ENCODE results near the gene CHN2.

Gene CHN2

GRCh38 chr7:29275018-29275318 lies 80.4 kb downstream of the CHN2 start:
- H3K4me3 ChIP-seq (ENCODE audit: low read depth, low read length), result no peak overlapping the region
- H3K4me1 ChIP-seq (ENCODE audit: control insufficient read depth, insufficient read depth, low read length), result peaks cover 30% of the 10 kb centered on the region
- no peaks in the 10 kb centered on the region for H3K36me3 ChIP-seq (ENCODE audit: control insufficient read depth, insufficient read depth, low read length)
- H3K9me3 ChIP-seq (ENCODE audit: control insufficient read depth, insufficient read depth, low read length), result no peaks in the 10 kb centered on the region
- H3K27me3 ChIP-seq (ENCODE audit: control insufficient read depth, insufficient read depth, low read length), result no peaks in the 10 kb centered on the region
- no peak overlapping the region for H3K9ac ChIP-seq (ENCODE audit: low read depth, low read length)
- no peak overlapping the region for H3K27ac ChIP-seq (ENCODE audit: low read depth, low read length)

GRCh38 chr7:29275493-29275892 lies 80.9 kb downstream of the CHN2 start:
- Histone ChIP-seq H3K36me3 (ENCODE audit: control insufficient read depth, insufficient read depth, low read length) (no peaks in the 10 kb centered on the region), H3K4me1 (ENCODE audit: control insufficient read depth, insufficient read depth, low read length) (peaks cover 30% of the 10 kb centered on the region), H3K9me3 (ENCODE audit: control insufficient read depth, insufficient read depth, low read length) (no peaks in the 10 kb centered on the region), H3K27me3 (ENCODE audit: control insufficient read depth, insufficient read depth, low read length) (no peaks in the 10 kb centered on the region), H3K27ac (ENCODE audit: low read depth, low read length) (no peak overlapping the region), H3K9ac (ENCODE audit: low read depth, low read length) (no peak overlapping the region), H3K4me3 (ENCODE audit: low read depth, low read length) (no peak overlapping the region)

GRCh38 chr7:29276199-29276598 lies 81.6 kb downstream of the CHN2 start:
- no peak overlapping the region for H3K4me3 ChIP-seq (ENCODE audit: low read depth, low read length)
- no peaks in the 10 kb centered on the region for H3K27me3 ChIP-seq (ENCODE audit: control insufficient read depth, insufficient read depth, low read length)
- no peaks in the 10 kb centered on the region for H3K9me3 ChIP-seq (ENCODE audit: control insufficient read depth, insufficient read depth, low read length)
- H3K9ac ChIP-seq (ENCODE audit: low read depth, low read length), result no peak overlapping the region
- peaks cover 27% of the 10 kb centered on the region for H3K4me1 ChIP-seq (ENCODE audit: control insufficient read depth, insufficient read depth, low read length)
- no peaks in the 10 kb centered on the region for H3K36me3 ChIP-seq (ENCODE audit: control insufficient read depth, insufficient read depth, low read length)
- H3K27ac ChIP-seq (ENCODE audit: low read depth, low read length), result no peak overlapping the region

GRCh38 chr7:29276806-29277205 lies 82.2 kb downstream of the CHN2 start:
- H3K4me3 ChIP-seq (ENCODE audit: low read depth, low read length), result no peak overlapping the region
- peaks cover 22% of the 10 kb centered on the region for H3K4me1 ChIP-seq (ENCODE audit: control insufficient read depth, insufficient read depth, low read length)
- no peaks in the 10 kb centered on the region for H3K27me3 ChIP-seq (ENCODE audit: control insufficient read depth, insufficient read depth, low read length)
- H3K9me3 ChIP-seq (ENCODE audit: control insufficient read depth, insufficient read depth, low read length), result no peaks in the 10 kb centered on the region
- H3K36me3 ChIP-seq (ENCODE audit: control insufficient read depth, insufficient read depth, low read length), result no peaks in the 10 kb centered on the region
- no peak overlapping the region for H3K27ac ChIP-seq (ENCODE audit: low read depth, low read length)
- no peak overlapping the region for H3K9ac ChIP-seq (ENCODE audit: low read depth, low read length)

- Histone ChIP-seq H3K4me1 (ENCODE audit: control insufficient read depth, insufficient read depth, low read length) (peaks cover 24% of the 10 kb centered on the region), H3K27ac (ENCODE audit: low read depth, low read length) (no peak overlapping the region)
Observed at GRCh38 chr7:29277436-29278215, 83.1 kb downstream of the CHN2 start.

GRCh38 chr7:29278337-29279069 lies 83.9 kb downstream of the CHN2 start:
- no peaks in the 10 kb centered on the region for H3K9me3 ChIP-seq (ENCODE audit: control insufficient read depth, insufficient read depth, low read length)
- no peaks in the 10 kb centered on the region for H3K27me3 ChIP-seq (ENCODE audit: control insufficient read depth, insufficient read depth, low read length)
- H3K4me1 ChIP-seq (ENCODE audit: control insufficient read depth, insufficient read depth, low read length), result peaks cover 29% of the 10 kb centered on the region
- no peak overlapping the region for H3K27ac ChIP-seq (ENCODE audit: low read depth, low read length)
- no peaks in the 10 kb centered on the region for H3K36me3 ChIP-seq (ENCODE audit: control insufficient read depth, insufficient read depth, low read length)
- no peak overlapping the region for H3K9ac ChIP-seq (ENCODE audit: low read depth, low read length)
- no peak overlapping the region for H3K4me3 ChIP-seq (ENCODE audit: low read depth, low read length)

More at GRCh38 chr7:29277436-29278215, 83.1 kb downstream of the CHN2 start:
- H3K4me3 ChIP-seq (ENCODE audit: low read depth, low read length), result no peak overlapping the region
- H3K36me3 ChIP-seq (ENCODE audit: control insufficient read depth, insufficient read depth, low read length), result no peaks in the 10 kb centered on the region
- no peaks in the 10 kb centered on the region for H3K9me3 ChIP-seq (ENCODE audit: control insufficient read depth, insufficient read depth, low read length)
- H3K27me3 ChIP-seq (ENCODE audit: control insufficient read depth, insufficient read depth, low read length), result no peaks in the 10 kb centered on the region
- H3K9ac ChIP-seq (ENCODE audit: low read depth, low read length), result no peak overlapping the region

- Histone ChIP-seq H3K27ac (ENCODE audit: low read depth, low read length) (no peak overlapping the region), H3K27me3 (ENCODE audit: control insufficient read depth, insufficient read depth, low read length) (no peaks in the 10 kb centered on the region), H3K4me1 (ENCODE audit: control insufficient read depth, insufficient read depth, low read length) (peaks cover 7% of the 10 kb centered on the region; the same call in 1 of the 2 replicates), H3K9me3 (ENCODE audit: control insufficient read depth, insufficient read depth, low read length) (no peaks in the 10 kb centered on the region), H3K9ac (ENCODE audit: low read depth, low read length) (no peak overlapping the region), H3K36me3 (ENCODE audit: control insufficient read depth, insufficient read depth, low read length) (no peaks in the 10 kb centered on the region), H3K4me3 (ENCODE audit: low read depth, low read length) (no peak overlapping the region)
Observed at GRCh38 chr7:29281782-29282541, 87.4 kb downstream of the CHN2 start.

DNA sequence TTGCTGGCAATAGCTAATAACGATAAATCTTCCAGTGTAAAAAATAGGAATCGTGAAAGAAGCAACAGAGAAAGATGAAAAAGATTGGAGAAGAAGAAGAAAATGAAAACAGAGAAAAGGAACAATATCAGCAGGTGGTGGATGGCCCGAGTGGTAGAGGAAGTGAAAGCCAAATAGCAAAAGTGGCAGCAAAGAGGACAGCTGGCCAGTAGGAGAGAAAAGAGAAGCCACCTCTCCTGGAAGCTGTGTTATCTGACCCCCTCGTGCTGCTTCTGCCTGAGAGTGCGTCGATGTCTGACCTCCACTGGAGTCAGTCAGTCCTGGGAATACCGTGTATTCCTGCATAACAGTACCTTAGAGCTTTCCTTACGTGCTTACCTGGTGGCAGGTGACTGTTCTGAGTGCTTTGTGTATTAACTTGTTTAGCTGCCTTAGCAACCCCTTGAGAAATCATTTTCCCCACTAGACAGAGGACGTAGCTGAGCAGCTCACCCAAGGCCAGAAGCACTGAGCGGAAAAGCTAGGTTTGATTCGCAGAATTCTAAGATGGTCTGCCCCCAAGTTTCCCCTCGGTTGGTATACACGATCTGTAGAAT lies 88.3 kb downstream of the CHN2 start:
- Histone ChIP-seq H3K9me3 (ENCODE audit: control insufficient read depth, insufficient read depth, low read length) (no peaks in the 10 kb centered on the region), H3K27me3 (ENCODE audit: control insufficient read depth, insufficient read depth, low read length) (no peaks in the 10 kb centered on the region), H3K27ac (ENCODE audit: low read depth, low read length) (no peak overlapping the region), H3K4me3 (ENCODE audit: low read depth, low read length) (no peak overlapping the region), H3K9ac (ENCODE audit: low read depth, low read length) (no peak overlapping the region), H3K36me3 (ENCODE audit: control insufficient read depth, insufficient read depth, low read length) (no peaks in the 10 kb centered on the region), H3K4me1 (ENCODE audit: control insufficient read depth, insufficient read depth, low read length) (0 out of 2 replicates have a peak, but pooled peaks cover 7% of the 10 kb centered on the region)

DNA sequence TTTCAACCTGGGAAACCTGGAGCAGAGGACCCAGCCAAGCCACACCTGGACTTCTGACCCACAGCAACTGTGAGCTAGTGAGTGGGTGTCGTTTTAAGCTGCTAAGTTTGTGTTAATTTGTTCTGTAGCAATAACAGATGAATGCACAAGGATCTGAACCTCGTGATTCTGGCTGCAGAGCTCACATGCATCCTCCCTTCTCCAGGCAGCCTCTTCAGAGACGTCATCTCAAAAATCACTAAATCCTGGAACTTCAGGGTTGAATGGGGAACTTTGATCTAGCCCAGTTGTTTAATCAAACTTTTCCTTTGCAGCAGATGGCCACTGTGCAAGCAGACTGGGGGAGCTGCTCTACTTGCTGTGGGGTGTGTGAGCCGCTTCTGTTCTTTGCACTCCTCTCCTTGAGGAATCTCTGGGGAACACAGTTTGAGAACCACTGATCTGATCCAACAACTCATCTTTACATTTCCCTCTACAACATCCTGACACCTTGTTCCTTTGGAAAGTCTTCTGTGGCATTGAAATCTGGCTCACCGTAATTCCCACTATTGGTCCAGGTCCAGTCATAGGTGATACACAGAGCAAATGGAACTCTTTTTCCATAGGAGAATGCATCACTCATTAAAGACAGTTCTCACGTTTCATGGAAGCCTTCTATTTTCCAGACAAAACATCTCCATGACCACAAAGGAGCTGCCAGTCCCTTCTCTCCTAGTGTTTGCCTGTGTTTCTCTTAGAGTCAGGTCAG lies 90.3 kb downstream of the CHN2 start:
- H3K4me1 ChIP-seq (ENCODE audit: control insufficient read depth, insufficient read depth, low read length), result peaks cover 25% of the 10 kb centered on the region
- H3K27ac ChIP-seq (ENCODE audit: low read depth, low read length), result no peak overlapping the region
- H3K9me3 ChIP-seq (ENCODE audit: control insufficient read depth, insufficient read depth, low read length), result no peaks in the 10 kb centered on the region
- no peak overlapping the region for H3K4me3 ChIP-seq (ENCODE audit: low read depth, low read length)
- H3K36me3 ChIP-seq (ENCODE audit: control insufficient read depth, insufficient read depth, low read length), result no peaks in the 10 kb centered on the region
- no peaks in the 10 kb centered on the region for H3K27me3 ChIP-seq (ENCODE audit: control insufficient read depth, insufficient read depth, low read length)
- H3K9ac ChIP-seq (ENCODE audit: low read depth, low read length), result no peak overlapping the region

DNA sequence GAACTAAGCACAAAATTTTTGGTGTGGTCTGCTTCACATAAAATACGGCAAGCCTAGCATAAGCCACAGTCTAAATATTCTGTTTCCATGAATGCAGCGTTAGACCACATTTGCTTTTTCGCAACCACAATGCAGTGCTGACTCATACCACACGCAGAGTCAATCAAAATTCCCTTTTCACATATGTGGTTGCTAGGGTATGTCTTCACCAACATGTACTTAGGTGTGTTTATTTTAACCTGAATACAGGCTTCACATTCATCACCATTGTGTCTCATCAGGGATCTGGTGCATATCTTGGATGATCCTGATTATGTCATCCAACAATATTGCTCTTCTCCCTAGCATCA lies 90.8 kb downstream of the CHN2 start:
- H3K9ac ChIP-seq (ENCODE audit: low read depth, low read length), result no peak overlapping the region
- H3K36me3 ChIP-seq (ENCODE audit: control insufficient read depth, insufficient read depth, low read length), result no peaks in the 10 kb centered on the region
- no peaks in the 10 kb centered on the region for H3K27me3 ChIP-seq (ENCODE audit: control insufficient read depth, insufficient read depth, low read length)
- no peak overlapping the region for H3K27ac ChIP-seq (ENCODE audit: low read depth, low read length)
- H3K4me3 ChIP-seq (ENCODE audit: low read depth, low read length), result no peak overlapping the region
- no peaks in the 10 kb centered on the region for H3K9me3 ChIP-seq (ENCODE audit: control insufficient read depth, insufficient read depth, low read length)
- peaks cover 30% of the 10 kb centered on the region for H3K4me1 ChIP-seq (ENCODE audit: control insufficient read depth, insufficient read depth, low read length)

Measured in HUES48 (cell line).